HG03095 (cell line): ENCODE results near the gene YWHAB.
"Not testable (repeated sequence)": the region's sequence is repeated elsewhere in the genome, so short reads cannot be mapped to it uniquely, and the experiment has no call there.

Experiments used
- ATAC-seq: cut with Tn5 transposase; IDR thresholded peaks from one replicate; pipeline ENCODE4 v1.9.1; 2021; ENCODE audit warnings: moderate library complexity; ENCODE audit not compliant: unreplicated experiment

The YWHAB gene

GRCh38 chr20:44866703-44867335 is 18.7 kb upstream of the YWHAB start:
- ATAC-seq, result no peak

- no peak for ATAC-seq
Measured at GRCh38 chr20:44869471-44869870, 16.0 kb upstream of the YWHAB start.

GRCh38 chr20:44882360-44882759 is 3.1 kb upstream of the YWHAB start:
- ATAC-seq, result not testable (repeated sequence)

GRCh38 chr20:44883214-44883902 is 2.1 kb upstream of the YWHAB start:
- ATAC-seq, result no peak

- no peak for ATAC-seq
Measured at GRCh38 chr20:44884907-44885391, 556 bp upstream of the YWHAB start.

GRCh38 chr20:44886266-44886651 is 754 bp downstream of the YWHAB start:
- ATAC-seq, result no peak

- ATAC-seq, result no peak
Measured at GRCh38 chr20:44886828-44887227, 1.3 kb downstream of the YWHAB start.

- no peak for ATAC-seq
Measured at GRCh38 chr20:44887466-44887865, 2.0 kb downstream of the YWHAB start.

- ATAC-seq, result no peak
Measured at GRCh38 chr20:44888226-44889103, 3.0 kb downstream of the YWHAB start.

GRCh38 chr20:44891826-44892225 is 6.3 kb downstream of the YWHAB start:
- no peak for ATAC-seq

GRCh38 chr20:44894959-44895358 is 9.5 kb downstream of the YWHAB start:
- ATAC-seq, result no peak

GRCh38 chr20:44896583-44896982 is 11.1 kb downstream of the YWHAB start:
- no peak for ATAC-seq

GRCh38 chr20:44897133-44897532 is 11.6 kb downstream of the YWHAB start:
- no peak for ATAC-seq

GRCh38 chr20:44900231-44900854 is 14.8 kb downstream of the YWHAB start:
- no peak for ATAC-seq

- no peak for ATAC-seq
Measured at GRCh38 chr20:44901974-44902373, 16.5 kb downstream of the YWHAB start.

GRCh38 chr20:44904377-44904776 is 18.9 kb downstream of the YWHAB start:
- no peak for ATAC-seq

- ATAC-seq, result no peak
Measured at GRCh38 chr20:44908987-44909871, 23.7 kb downstream of the YWHAB start.

- ATAC-seq, result peak; percentile 96
Measured at GRCh38 chr20:44909872-44910689, 24.6 kb downstream of the YWHAB start, which contains the start of gene PABPC1L. Gene PABPC1L (plus strand): TSS chr20:44910060. CDS start chr20:44910144, 84 bp downstream.

GRCh38 chr20:44910690-44911262 is 25.3 kb downstream of the YWHAB start:
- no peak for ATAC-seq
